HCT116 (cell line): ENCODE measurements around the gene WDR37. TPM values are rescaled to one million over a fixed set of nuclear protein-coding genes. Genes with fewer than 3 reads are reported as not detected.

Source experiments
- ATAC-seq: fragments of 200-7000 bp; cut with Tn5 transposase; 2 replicates; pipeline ENCODE4 v1.9.1; 2020; ENCODE audit warnings: mild to moderate bottlenecking, moderate library complexity
- BruUV-seq: library from RNA; stranded (reverse); fragments of 400-500 nt; replicated peaks from 2 replicates; lab custom pipeline; 2021; lab: Mats Ljungman, UMichigan
- CTCF ChIA-PET: fragments of 300-600 bp; sonication (Branson Sonifier 250); formaldehyde crosslinking; loops from one replicate; lab custom pipeline; 2021; ENCODE audit warnings: antibody characterized with exemption; lab: Charles Lee
- POLR2A ChIA-PET: fragments of 300-600, 350-600 bp; sonication (Branson Sonifier 250); formaldehyde crosslinking; loops from one replicate; lab custom pipeline; 2021; ENCODE audit warnings: antibody characterized with exemption; lab: Charles Lee
- RAD21 ChIA-PET, 2 experiments: fragments of 300-600 bp; sonication (Branson Sonifier 250); formaldehyde crosslinking; loops; one replicate each; lab custom pipeline; 2023; ENCODE audit warnings: low total read pairs in 2 of 2; ENCODE audit not compliant: uncharacterized antibody in 2 of 2, unreplicated experiment in 2 of 2, low non-redundant PET in 1 of 2; lab: Charles Lee
- DNase-seq: peaks from one replicate; pipeline ENCODE4 v3.0.0-alpha.2; 2010; ENCODE audit warnings: low read depth, low spot score
- H2AFZ ChIP-seq: fragments of 200-600 bp; shearing (Covaris generic), sonication (generic); 2 replicates; pipeline ENCODE4 v1.6.1; 2017; ENCODE audit warnings: low read depth, mixed run types, mixed read lengths, antibody characterized with exemption, low read length; ENCODE audit not compliant: poor library complexity, severe bottlenecking
- H3K27ac ChIP-seq: 2 replicates; pipeline ENCODE4 v1.5.1; 2012; ENCODE audit warnings: low read depth, low read length
- H3K27me3 ChIP-seq: fragments of 200-600 bp; sonication (generic); 2 replicates; pipeline ENCODE4 v1.6.1; 2016; ENCODE audit warnings: mixed run types, low read length, mixed read lengths; ENCODE audit not compliant: insufficient read depth
- H3K36me3 ChIP-seq, 2 experiments: fragments of 200-500 bp in 1 of 2; fragments of 200-600 bp in 1 of 2; sonication (Bioruptor generic) in 1 of 2; sonication (generic) in 1 of 2; 2 replicates each; pipeline versions ENCODE4 v1.5.1 to v1.6.1; 2014 to 2016; ENCODE audit warnings: low read length in 2 of 2, inconsistent platforms in 1 of 2, mixed read lengths in 1 of 2, mixed run types in 1 of 2; ENCODE audit not compliant: insufficient read depth in 2 of 2, control insufficient read depth in 1 of 2
- H3K4me1 ChIP-seq, 2 experiments: fragments of 200-600 bp in 1 of 2; sonication (generic) in 1 of 2; 2 replicates each; pipeline versions ENCODE4 v1.5.1 to v1.6.1; 2012 to 2017; ENCODE audit warnings: low read length in 2 of 2, inconsistent platforms in 1 of 2, mild to moderate bottlenecking in 1 of 2, mixed read lengths in 1 of 2, mixed run types in 1 of 2, moderate library complexity in 1 of 2; ENCODE audit not compliant: insufficient read depth in 2 of 2, control insufficient read depth in 1 of 2
- H3K4me2 ChIP-seq: fragments of 200-600 bp; sonication (generic); 2 replicates; pipeline ENCODE4 v1.6.1; 2017; ENCODE audit warnings: mixed run types, low read length, mixed read lengths
- H3K4me3 ChIP-seq, 2 experiments: fragments of 200-600 bp in 1 of 2; sonication (generic) in 1 of 2; replicated peaks in 1 of 2; 2 replicates each; pipeline ENCODE4 v1.5.1; 2011 to 2016; ENCODE audit warnings: low read length in 2 of 2, control low read depth in 1 of 2, low read depth in 1 of 2, mild to moderate bottlenecking in 1 of 2, mixed read lengths in 1 of 2, mixed run types in 1 of 2
- H3K79me2 ChIP-seq: fragments of 200-600 bp; sonication (generic); 2 replicates; pipeline ENCODE4 v1.6.1; 2017; ENCODE audit warnings: mild to moderate bottlenecking, mixed run types, low read length, moderate library complexity, mixed read lengths; ENCODE audit not compliant: insufficient read depth
- H3K9ac ChIP-seq: fragments of 200-600 bp; sonication (generic); 2 replicates; pipeline ENCODE4 v1.6.1; 2016; ENCODE audit warnings: low read length, mixed read lengths
- H3K9me2 ChIP-seq: fragments of 200-600 bp; sonication (generic), shearing (Covaris generic); 2 replicates; pipeline ENCODE4 v1.6.1; 2017; ENCODE audit warnings: mixed run types, mild to moderate bottlenecking, moderate library complexity; ENCODE audit not compliant: insufficient read depth
- H3K9me3 ChIP-seq, 2 experiments: fragments of 200-500 bp in 1 of 2; fragments of 200-600 bp in 1 of 2; sonication (Bioruptor generic) in 1 of 2; sonication (generic) in 1 of 2; 2 replicates each; pipeline ENCODE4 v1.6.1; 2014 to 2017; ENCODE audit warnings: low read length in 2 of 2, mixed read lengths in 2 of 2, inconsistent platforms in 1 of 2, low read depth in 1 of 2, mild to moderate bottlenecking in 1 of 2, mixed run types in 1 of 2, moderate library complexity in 1 of 2; ENCODE audit not compliant: control insufficient read depth in 1 of 2, insufficient read depth in 1 of 2
- H4K20me1 ChIP-seq: fragments of 200-600 bp; sonication (generic), shearing (Covaris generic); 2 replicates; pipeline ENCODE4 v1.6.1; 2017; ENCODE audit warnings: mixed run types, mild to moderate bottlenecking, moderate library complexity; ENCODE audit not compliant: insufficient read depth
- CEBPB ChIP-seq: IDR thresholded peaks from 2 replicates; pipeline ENCODE4 v1.6.1; 2012; ENCODE audit warnings: low read depth
- EGR1 ChIP-seq: IDR thresholded peaks from 2 replicates; pipeline ENCODE4 v1.6.1; 2012; ENCODE audit warnings: low read depth
- EZH2 ChIP-seq: fragments of 200-600 bp; sonication (generic); IDR thresholded peaks from 2 replicates; pipeline ENCODE4 v1.6.1; 2017; ENCODE audit warnings: antibody characterized with exemption, mixed run types
- EZH2phosphoT487 ChIP-seq: fragments of 200-600 bp; IDR thresholded peaks from 2 replicates; pipeline ENCODE4 v1.6.1; 2018; ENCODE audit warnings: antibody characterized with exemption, borderline replicate concordance
- SIN3A ChIP-seq: IDR thresholded peaks from 2 replicates; pipeline ENCODE4 v1.6.1; 2012; ENCODE audit warnings: low read depth
- ZNF274 ChIP-seq: fragments of 200-500 bp; sonication (Bioruptor generic); IDR thresholded peaks from 2 replicates; pipeline ENCODE4 v1.6.1; 2014; ENCODE audit warnings: mild to moderate bottlenecking, low read depth, low read length, inconsistent platforms
- intact Hi-C: fragments of 100-400 bp; cut with micrococcal nuclease; formaldehyde crosslinking; loops from 2 replicates; pipeline ENCODE4 v1.10.0; 2022
- total RNA-seq: library from RNA; stranded (reverse); gene quantifications from one replicate; pipeline ENCODE4 v1.2.1, GENCODE V29; 2021; ENCODE audit not compliant: unreplicated experiment
- TF ChIP-seq, protein P1 (sequence below), 3 experiments: fragments of 200-600 bp in 1 of 3; sonication (generic) in 1 of 3; IDR thresholded peaks in 2 of 3; conservative IDR thresholded peaks in 1 of 3; 2 replicates each; pipeline ENCODE4 v1.5.1; 2012 to 2017; ENCODE audit warnings: low read depth in 2 of 3, low read length in 2 of 3, antibody characterized with exemption in 1 of 3, borderline replicate concordance in 1 of 3, control low read depth in 1 of 3, mild to moderate bottlenecking in 1 of 3, mixed read lengths in 1 of 3, mixed run types in 1 of 3, moderate library complexity in 1 of 3; ENCODE audit not compliant: insufficient read depth in 1 of 3

Gene WDR37
- total RNA-seq, 1 experiment from 2014 or later, result 9.1 TPM

DNA sequence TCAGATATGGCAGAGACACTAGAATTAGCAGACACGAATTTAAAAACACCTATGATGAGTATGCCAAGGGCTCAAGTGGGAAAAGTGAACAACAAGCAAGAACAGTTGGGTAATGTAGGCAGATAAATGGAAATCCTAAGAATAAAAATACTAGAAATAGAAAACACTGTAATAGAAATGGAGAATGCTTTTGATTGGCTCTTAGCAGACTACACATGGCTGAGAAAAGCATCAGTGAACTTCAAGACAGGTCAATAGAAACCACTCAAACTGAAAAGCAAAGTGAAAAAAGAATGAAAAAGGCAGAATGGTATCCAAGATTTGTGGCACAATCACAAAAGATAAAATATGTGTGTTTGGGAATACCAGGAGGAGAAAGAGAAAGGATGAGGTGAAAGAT is 82.3 kb downstream of the WDR37 start:
- Histone ChIP-seq H3K4me3 (no peak overlapping the region), H3K4me1 (no peaks in the 10 kb centered on the region), H3K36me3 (no peaks in the 10 kb centered on the region), H3K4me2 (no peak overlapping the region), H2AFZ (no peak overlapping the region), H3K27me3 (no peaks in the 10 kb centered on the region), H3K9me2 (no peaks in the 10 kb centered on the region), H3K9me3 (no peaks in the 10 kb centered on the region), H3K79me2 (no peaks in the 10 kb centered on the region), H3K27ac (no peak overlapping the region), H4K20me1 (no peaks in the 10 kb centered on the region), H3K9ac (no peak overlapping the region)
- ChIA-PET RAD21 (no interaction called here), CTCF (no interaction called here), POLR2A (no interaction called here)
- intact Hi-C loops, result no loop called here
- no peak for TF ChIP-seq EZH2
- ATAC-seq, result no peak
- no peak for DNase-seq
- BruUV-seq, result no TSS peak

DNA sequence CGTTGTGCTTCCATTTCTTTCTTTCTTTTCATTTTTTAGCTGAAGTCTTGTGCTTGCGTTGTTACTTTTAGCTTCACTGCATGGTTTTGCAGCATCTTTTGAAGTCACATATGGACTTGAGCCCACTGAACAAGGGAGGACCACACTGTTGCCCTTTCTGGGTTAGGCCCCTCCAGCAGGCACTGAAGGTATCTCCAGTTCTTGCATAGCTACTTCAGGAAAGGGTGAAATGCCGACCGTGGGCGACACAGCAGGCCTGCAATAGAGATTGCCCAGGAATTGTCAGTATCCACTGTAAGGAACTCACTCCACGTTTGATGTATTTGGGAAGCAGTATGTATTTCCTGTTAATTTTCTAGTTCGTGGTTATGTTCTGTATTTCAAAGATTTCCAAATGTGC is 85.1 kb downstream of the WDR37 start:
- H3K79me2 ChIP-seq, result no peaks in the 10 kb centered on the region
- no peaks in the 10 kb centered on the region for H3K36me3 ChIP-seq
- no peaks in the 10 kb centered on the region for H3K27me3 ChIP-seq
- ChIA-PET CTCF (no interaction called here), POLR2A (no interaction called here), RAD21 (interaction anchor here in 1 of 2 experiments (0.8 kb wide), 1 partner anchor 90 kb away, joined by 3 read pairs; no protein-coding TSS in a partner anchor)
- no TSS peak for BruUV-seq
- no peak overlapping the region for H3K9ac ChIP-seq
- H4K20me1 ChIP-seq, result no peaks in the 10 kb centered on the region
- no peak overlapping the region for H3K27ac ChIP-seq
- H3K4me2 ChIP-seq, result no peak overlapping the region
- peaks cover 0 to 12% of the 10 kb centered on the region in 2 experiments; a peak in 2 of 4 replicates for H3K9me3 ChIP-seq
- TF ChIP-seq EGR1 (no peak), ZNF274 (no peak)
- no peaks in the 10 kb centered on the region for H3K9me2 ChIP-seq
- DNase-seq (no peak), ATAC-seq (no peak)
- H2AFZ ChIP-seq, result no peak overlapping the region
- no peaks in the 10 kb centered on the region for H3K4me1 ChIP-seq
- intact Hi-C loops, result no loop called here
- H3K4me3 ChIP-seq, result no peak overlapping the region

DNA sequence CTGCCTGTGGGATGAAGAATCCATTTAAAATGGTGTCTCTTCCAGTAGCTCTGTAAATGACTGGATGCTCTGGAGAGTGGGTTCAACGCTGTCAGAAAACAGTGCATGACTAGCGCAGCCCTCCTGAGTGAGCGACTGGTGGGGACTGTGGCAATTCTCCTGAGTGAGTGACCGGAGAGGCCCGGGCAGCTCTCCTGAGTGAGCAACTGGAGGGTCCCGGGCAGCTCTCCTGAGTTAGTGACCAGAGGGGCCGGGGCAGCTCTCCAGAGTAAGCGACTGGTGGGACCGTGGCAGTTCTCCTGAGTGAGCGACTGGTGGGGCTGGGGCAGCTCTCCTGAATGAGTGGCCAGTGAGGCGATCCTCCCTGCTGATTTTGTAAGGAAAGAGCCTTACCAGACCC is 85.5 kb downstream of the WDR37 start:
- CTCF ChIA-PET, result no interaction called here
- RAD21 ChIA-PET, result interaction anchor here in 1 of 2 experiments (0.8 kb wide), 1 partner anchor 89 kb away, joined by 3 read pairs; no protein-coding TSS in a partner anchor
- H3K9me3 ChIP-seq, result peaks cover 0 to 16% of the 10 kb centered on the region in 2 experiments; a peak in 2 of 4 replicates
- H2AFZ ChIP-seq, result no peak overlapping the region
- H3K4me3 ChIP-seq, result no peak overlapping the region
- no peak for TF ChIP-seq CEBPB
- TF ChIP-seq EZH2phosphoT487, result no peak
- TF ChIP-seq SIN3A, result no peak
- TF ChIP-seq, protein P1, sequence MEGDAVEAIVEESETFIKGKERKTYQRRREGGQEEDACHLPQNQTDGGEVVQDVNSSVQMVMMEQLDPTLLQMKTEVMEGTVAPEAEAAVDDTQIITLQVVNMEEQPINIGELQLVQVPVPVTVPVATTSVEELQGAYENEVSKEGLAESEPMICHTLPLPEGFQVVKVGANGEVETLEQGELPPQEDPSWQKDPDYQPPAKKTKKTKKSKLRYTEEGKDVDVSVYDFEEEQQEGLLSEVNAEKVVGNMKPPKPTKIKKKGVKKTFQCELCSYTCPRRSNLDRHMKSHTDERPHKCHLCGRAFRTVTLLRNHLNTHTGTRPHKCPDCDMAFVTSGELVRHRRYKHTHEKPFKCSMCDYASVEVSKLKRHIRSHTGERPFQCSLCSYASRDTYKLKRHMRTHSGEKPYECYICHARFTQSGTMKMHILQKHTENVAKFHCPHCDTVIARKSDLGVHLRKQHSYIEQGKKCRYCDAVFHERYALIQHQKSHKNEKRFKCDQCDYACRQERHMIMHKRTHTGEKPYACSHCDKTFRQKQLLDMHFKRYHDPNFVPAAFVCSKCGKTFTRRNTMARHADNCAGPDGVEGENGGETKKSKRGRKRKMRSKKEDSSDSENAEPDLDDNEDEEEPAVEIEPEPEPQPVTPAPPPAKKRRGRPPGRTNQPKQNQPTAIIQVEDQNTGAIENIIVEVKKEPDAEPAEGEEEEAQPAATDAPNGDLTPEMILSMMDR (IDR thresholded peaks at IDR 0.05 in 2 of 3, conservative IDR thresholded peaks at IDR 0.05 in 1 of 3; ENCODE audit: borderline replicate concordance in 1 of 3, insufficient read depth in 1 of 3, low read depth in 2 of 3, low read length in 2 of 3), result no peak
- no peaks in the 10 kb centered on the region for H3K27me3 ChIP-seq
- no peaks in the 10 kb centered on the region for H3K4me1 ChIP-seq
- H3K9ac ChIP-seq, result no peak overlapping the region
- DNase-seq (no peak), ATAC-seq (no peak)
- intact Hi-C loops, result no loop called here
- no peak overlapping the region for H3K27ac ChIP-seq
- H4K20me1 ChIP-seq, result no peaks in the 10 kb centered on the region
- no peak overlapping the region for H3K4me2 ChIP-seq
- POLR2A ChIA-PET, result no interaction called here
- no peaks in the 10 kb centered on the region for H3K9me2 ChIP-seq
- H3K36me3 ChIP-seq, result no peaks in the 10 kb centered on the region
- no peaks in the 10 kb centered on the region for H3K79me2 ChIP-seq
- BruUV-seq, result no TSS peak
